ENCODE data around the gene BAHCC1.

The BAHCC1 gene

DNA sequence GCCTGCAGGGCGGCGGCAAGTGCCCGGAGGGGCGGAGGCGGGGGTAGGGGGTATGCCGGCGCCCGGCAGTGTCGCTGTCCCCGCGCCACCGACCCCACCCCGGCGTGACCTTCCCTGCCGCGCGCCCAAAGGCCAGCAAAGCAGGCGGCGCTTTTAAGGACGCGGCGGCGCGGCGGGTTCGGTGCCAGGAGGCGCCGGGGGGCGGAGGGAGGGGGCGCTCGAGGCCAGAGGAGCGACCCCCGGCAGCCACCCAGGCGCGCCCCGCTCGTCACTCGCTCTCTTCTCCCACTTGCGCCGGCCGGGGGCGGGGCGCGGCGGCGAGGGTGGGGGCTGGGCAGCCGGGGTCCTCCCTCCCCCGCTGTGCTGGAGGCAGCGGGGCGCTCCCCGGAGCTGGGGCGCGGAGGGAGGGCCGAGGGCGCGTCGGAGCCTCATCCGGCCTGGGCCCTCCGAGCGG is 8.6 kb upstream of the BAHCC1 start:
- no peak for DNase-seq (ENCODE audit: low read depth)

DNA sequence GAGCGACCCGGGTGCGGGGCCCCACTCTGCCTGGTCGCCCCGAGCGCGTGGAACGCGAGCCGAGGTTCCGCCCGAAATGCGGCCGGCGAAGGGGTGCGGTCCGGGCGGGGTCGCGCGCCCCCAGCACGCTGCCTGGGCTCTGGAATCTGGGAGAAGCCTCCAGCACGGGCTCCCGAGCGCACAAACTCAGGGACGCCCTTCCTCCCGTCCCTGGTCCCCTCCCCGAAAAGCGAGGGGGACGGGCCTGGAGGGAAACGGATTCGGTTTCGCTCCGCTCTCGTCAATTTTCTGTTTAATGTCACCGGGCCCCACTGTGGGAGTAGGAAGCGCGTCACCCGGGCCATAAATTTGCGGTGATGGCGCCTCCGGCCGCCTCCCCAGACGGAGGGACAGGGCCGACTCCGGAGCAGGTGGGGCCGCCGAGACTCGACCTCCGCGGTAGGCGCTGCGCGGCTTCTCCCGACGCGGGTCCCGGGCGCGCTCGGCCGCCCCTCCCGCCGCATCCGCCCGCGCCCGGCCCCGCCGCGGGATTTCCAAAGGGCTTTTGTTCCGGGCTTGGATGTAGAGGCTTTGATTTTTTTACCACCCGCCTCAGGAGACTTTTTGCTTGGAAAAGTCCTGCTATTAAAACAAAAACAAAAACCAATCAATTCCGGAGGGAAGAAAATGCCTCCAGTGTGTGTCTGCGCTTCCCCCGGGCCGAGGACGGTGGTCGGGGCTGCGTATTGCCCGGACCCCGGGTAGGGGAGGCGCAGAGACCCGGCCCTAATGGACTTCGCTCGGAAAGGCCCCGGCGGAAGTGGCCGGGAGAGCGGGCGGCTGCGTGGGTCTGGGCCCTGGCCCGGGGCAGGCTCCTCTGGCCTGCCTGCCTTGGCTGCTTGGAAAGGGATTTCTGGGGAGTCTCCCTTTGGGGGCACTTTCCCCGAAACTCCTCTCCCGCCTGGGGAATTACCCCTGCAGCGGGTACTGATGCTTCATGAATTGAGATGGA is 7.9 kb upstream of the BAHCC1 start:
- no peak for DNase-seq (ENCODE audit: low read depth)

DNA sequence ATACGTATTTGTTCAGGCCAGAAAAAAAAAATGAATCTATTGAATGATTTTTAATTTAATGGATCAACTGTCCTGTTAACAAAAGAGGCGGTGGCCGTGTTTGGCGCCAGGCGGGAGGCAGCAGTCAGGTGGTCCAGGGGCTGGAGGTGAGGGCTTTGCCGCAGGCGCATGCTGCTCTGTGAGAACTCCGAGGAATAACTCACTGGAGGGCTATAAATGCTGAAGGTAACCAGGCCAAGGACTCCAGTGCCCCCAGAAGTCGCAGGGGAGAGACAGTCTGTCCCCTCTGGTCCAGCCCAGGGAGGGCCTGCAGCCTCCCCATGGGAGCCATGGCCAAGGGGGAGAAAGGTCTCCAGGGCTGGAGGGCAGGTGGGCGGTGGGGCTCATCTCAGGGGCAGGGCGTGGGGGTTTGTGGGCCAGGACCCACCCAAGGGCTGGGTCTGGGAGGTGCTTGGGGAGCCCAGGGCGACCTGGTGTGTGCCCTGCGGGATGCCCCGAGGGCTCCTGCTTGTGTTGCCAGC is 7.1 kb upstream of the BAHCC1 start:
- DNase-seq (ENCODE audit: low read depth), result no peak

DNA sequence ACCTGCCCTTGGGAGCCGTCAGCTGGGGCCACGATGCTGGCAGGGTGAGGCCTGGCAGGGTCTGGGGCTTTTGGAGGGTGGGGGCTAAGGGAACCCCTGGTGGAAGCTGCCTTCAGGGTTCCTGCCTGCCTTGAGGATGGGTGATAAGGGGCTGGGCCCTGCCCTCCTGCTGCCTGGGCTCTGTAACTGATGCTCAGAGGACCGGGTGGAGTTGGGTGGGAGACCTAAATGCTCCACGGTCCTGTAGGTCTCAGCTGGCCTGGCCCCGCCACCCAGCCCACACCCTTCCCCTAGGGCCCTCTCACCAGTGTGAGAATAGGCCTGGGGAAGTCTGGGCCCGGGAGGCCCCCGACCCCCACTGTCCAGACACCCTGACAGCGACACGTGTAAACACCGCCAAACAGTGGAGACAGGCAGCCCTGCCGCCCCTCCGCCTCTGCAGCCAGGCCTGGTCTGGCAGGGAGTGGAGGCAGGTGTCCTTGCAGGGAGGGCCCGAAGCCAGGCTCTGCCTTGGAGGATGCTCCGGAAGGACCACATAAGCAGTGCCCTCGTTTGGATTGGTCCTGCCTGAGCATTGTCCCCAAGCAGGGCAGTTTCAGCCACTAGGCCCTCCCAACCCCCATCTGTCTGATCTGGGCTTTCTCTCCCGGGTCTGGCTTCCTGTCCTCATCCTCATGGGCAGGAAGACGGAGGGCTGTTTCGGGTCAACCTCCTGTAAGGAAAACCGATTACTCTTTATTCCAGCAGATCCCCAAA is 6.5 kb upstream of the BAHCC1 start:
- no peak for DNase-seq (ENCODE audit: low read depth)

DNA sequence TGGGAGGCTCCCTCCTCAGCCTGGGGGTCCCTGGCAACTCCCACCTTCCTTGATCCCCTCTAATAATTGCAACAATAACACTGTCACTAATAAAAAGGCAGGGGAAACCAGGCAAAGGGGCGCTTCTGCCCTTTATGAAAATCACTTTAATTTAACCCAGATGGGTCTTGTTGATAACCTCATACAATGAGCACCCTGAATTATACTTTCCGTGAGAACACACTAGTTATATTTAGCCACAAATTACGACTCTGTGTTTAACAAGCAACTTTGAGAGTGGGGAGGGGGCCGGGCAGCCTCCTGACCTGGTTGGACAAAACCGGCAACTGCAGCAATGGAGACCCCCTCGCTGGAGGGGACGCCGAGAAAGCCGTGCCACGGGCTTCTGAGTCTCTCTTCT is 5.7 kb upstream of the BAHCC1 start:
- no peak for DNase-seq (ENCODE audit: low read depth)

DNA sequence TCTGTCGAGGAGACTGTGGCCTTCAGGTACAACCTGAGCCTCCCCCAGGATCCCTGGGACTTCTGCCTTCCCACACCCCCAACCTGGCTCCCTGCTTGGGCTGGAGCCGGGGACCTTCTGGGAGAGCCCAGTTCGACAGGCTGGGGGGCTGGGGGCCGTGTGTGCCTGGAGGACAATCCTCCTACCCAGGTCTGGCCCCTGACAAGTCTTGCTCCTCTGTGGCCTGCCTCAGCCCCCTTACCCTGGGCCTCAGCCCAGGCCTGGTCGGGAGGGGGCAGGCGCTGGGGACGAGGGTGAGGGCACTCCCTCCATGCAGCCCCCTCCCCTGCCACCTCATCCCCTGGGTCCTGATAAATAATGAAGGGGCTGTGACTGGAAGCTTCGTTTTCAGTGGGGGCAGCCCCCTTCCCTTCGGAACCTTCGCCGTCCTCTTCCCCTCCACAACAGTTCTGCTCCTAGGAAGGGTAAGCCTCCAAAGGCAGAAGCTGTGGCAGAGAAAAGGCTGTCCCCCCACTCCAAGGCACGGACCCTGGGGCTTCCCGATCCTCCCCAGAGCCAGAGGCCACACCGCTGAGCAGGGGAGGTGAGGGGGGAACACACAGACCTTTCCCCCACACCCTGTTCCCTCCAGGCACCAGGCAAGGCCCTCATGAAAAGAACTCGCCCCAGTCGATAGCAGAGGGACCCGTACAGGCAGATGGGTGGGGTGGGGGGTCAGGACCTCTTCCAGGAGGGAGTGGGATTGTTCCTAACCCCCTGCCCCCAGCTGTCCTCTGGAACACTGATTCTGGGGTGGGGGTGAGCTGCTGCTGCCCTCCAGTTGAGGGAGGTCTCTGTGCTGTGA is 5.0 kb upstream of the BAHCC1 start:
- no peak for DNase-seq (ENCODE audit: low read depth)

DNA sequence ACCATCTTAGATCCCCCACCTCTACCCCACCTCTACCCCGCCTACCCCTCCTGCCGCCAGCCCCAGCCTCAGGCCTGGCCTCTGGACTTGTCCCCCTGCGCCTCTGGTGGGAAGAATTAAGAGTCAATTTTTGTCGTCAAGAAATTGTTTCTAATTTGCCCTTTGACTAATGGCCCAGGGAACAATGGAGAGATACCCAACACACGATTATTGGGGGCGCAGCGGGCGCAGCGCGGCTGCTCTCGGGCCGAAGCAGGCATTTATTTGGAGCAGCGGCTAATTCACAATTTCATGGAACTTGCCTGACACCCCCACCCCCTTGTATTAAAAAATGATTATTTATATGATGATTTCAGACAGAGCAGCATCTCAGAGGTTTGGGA is 4.4 kb upstream of the BAHCC1 start:
- DNase-seq (ENCODE audit: low read depth), result no peak

DNA sequence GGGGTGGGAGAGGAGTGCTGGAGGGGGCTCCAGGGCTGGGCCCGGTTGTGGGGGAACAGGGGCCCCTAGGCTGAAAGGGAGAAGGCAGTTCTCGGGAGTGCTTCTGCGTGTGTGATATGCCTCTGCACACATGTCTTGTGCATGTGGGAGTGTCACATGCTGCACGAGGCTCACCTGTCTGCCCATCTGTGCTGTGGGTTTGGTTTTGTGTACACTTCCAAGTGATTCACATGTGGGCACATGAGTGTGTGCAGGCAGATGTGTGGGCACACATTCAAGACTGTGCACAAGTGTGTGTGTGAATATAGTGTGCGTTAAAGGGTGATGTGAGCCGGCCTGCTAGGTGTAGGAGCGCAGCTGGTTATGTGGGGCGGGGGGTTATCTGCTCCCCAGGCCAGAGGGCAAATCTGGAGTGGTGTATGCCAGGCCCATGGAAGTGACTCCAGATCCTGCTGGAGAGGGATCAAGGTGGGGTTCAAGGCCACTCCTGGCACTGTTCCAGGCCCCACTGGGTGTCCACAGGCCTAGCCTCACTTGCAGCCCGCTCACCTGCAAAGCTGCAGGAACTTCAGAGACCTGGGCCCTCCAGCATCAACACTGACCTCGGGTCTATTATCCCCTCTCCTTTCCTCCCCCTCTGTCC is 3.8 kb upstream of the BAHCC1 start:
- DNase-seq (ENCODE audit: low read depth), result no peak

DNA sequence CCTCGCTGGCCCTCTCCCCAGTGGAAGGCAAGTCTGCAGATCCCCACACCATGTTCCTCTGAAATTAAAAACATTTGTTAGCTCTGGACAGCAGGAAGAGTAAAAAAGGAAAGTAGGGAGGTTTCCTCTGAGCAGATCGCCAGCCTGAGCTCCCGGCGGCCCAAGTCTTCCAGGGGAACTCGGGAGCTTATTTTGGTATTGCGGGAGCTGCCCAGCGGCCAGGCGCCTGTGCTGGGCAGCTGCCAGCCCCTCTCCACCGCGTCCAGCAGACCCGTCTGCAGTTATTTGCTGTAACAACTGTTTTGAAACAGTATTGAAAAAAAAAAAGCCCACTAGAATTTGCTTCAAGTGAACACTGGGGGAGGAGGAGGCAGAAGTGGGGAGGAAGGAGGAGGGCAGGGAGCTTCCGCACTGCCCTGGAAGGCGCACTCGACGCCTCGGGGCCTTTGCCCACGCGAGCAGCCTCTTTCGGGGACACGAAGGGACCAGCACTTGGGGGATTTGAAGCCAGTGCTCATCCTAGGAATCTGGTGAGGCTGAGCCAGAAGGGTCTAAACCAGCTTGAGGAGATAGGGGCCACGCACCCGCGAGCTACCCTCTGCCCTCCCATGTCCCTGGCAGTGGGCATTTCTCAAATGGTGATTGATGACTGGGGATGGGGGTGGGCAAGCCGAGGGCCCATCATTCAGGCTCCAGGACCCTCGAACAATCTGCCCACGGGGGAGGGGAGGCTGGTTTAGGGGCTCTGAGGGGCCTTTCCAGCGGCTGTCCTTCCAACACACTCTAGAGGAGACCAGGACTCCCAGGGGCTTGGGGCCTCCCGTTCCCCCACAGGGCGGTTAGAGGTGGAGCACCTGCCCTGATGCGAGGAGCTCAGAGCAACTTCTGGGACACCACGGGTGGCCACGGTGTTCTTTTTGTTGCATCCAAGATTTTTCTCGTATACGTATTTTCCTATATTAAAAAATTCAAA is 3.0 kb upstream of the BAHCC1 start:
- no peak for DNase-seq (ENCODE audit: low read depth)

DNA sequence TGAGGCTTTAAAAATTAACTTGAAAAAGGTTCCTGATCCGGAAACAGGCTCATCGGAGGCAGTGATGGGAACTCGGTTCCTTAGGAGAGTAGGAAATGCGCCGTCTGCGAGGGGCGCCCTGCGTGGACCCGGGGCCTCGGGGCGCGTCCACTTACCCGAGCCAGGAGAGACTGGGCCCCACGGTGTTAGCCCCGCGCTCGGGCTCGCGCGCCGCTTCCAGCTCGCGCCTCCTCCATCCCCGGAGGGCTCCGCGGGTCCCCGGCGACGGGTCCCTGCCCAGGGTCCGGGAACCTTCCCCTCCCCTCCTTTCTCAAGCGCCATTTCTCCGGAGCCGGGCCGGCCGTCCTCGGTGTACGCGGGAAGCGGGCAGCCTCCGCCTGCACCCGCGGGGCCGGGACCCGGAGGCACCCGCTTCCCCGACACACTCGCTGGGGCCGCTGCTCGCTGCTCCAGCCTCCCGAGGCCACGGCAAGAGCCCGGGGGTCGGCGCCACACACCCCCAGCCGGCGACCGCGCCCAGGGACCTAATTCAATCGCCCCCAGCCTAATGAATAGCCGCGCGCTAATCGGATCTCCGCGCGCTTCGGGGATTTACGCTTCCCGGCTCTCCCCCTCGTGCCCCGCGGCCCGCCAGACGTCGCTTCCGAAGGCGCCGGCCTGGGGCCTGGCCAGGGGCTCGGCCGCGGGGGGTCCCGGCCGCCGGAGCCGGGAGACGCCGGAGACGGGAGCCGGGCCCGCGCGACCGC is 2.2 kb upstream of the BAHCC1 start:
- DNase-seq (ENCODE audit: low read depth), result no peak

DNA sequence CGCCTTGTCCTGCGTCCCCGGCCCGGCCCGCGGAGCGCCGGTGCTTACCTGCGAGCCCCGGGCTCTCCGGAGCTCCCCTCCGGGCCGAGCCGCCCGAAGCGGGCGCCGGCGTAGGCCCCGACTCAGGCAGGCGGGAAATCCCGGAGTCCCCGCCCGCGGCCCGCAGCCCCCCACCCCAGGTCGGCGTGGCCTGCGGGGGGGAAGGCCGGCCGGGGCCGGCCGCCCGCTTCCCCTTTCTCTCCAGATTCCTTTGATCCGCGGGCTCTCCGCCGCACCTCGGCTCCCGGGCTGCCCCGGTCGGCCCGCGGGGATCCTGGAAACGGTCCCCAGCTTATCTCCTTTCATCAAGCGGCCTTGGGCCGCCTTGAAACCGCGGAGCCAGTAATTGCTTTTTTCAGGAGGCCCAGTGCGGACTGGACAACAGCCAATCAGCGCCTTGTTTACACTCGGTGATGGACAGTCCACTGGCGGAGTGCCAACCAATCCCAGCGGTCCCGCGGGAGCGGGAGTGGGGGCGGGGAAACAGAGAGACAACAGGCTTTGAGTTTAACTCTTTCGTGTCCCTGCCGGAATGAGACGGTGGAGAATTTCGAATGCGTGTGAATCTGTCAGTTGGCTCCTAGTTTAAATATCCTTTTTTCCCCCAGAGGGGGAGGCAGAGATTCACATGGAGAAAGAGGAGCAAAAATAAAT is 1.4 kb upstream of the BAHCC1 start:
- no peak for DNase-seq (ENCODE audit: low read depth)

DNA sequence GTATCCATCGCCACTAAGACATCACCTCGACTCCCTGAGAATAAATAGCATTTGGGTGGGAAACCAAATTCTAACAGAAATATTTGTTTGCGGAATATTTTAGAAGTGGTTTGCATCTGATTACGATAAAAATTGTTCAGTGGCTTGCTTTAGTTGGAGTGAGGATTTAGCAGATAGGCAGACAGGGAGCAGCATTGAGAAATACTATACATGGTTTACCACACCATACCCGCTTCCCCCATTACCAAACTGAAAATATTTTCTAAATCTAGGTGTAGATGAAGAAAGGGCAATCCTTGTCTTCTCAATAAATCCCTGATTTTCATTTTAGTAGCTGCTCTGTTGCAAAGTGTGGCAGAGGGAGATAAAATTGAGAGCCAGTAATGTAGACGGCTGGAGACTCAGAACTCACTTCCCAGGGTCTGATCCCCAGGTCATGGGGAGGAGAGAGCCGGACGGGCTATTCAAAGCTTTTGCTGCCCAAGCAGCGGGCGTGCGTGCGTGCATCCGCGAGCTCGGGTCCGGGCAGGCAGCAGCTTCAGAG is 808 bp upstream of the BAHCC1 start:
- no peak for DNase-seq (ENCODE audit: low read depth)

DNA sequence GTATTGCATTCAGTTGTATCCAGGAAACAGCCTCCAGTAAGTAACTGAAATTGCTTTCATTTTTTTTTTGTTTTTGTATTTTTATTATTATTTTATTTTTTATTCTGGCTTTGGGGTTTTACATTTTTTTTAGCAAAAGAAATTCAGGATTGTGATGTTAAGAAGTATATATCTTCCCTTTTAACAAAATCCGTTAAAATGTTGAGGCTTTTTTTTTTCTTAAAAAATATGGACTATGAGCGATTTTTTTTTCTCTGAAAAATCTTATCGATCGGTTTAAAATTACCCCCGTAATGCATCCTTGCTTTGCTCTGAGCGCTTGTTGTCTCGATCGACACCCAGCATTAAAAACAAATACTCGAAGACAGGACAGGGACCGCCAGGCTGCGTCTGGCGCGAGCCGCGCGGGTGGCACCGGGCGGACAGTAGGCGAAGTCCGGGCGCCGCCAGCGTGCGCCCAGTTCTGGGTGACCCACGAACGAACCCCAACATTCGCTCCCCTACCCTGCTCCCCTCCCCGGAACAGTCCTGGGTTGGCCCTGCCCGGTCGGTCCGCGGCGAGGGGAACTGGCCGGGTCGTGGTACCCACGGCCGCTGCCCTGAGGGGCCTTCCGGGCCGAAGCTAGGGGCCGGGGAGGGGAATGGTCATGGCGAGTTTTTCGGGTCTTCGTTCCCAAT is 482 bp downstream of the BAHCC1 start:
- DNase-seq (ENCODE audit: low read depth), result no peak

DNA sequence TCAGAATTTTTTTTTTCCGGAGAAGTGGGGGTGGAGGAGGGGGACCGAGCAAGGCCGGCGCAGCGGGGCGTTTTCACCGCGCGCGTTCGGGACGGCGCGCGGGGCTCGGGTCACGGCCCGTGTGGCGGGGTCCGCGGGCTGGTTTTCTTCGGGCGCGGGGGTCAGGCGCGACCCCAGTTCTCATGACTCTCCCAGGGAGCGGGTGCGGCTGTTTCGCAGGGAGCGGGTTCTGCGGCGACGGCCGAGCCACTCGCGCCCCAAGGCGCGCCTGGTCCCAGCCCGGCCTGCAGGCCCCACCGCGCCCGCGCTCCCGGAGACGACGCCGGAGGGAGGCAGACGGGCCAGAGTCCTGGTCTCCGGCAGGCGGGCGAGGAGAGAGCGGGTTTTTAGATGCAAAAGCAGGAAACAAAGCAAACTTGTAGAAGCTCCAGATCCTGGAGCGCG is 1.0 kb downstream of the BAHCC1 start:
- DNase-seq (ENCODE audit: low read depth), result no peak

DNA sequence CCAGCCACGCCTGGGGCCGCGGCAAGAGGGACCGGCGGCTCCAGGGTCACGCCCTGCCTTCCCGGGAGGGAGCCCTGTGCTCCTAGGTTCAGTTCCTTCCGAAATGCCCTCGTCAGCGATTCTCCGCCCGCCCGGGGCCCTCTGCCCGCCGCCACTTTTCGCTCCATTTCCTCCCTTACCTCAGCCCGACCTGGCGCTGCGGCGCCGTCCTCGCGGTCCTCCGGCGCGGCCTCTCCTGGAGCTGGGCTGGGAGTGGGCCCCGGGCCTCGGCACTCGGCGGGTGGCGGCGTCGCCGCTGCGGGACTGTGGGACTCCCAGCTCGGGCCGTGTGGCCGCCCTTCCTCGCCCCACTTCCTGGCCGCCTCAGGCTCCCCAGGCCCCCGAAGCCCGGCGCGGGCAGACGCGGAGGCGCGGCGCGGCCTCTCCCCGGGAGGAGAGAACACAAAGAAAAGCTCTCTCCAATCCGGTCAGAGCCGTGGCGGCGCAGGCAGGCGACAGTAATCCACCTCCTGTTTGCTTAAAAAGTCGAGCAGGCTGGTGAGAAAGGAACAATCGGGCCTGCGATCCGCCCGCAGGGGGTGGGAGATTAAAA is 1.6 kb downstream of the BAHCC1 start:
- DNase-seq (ENCODE audit: low read depth), result no peak

DNA sequence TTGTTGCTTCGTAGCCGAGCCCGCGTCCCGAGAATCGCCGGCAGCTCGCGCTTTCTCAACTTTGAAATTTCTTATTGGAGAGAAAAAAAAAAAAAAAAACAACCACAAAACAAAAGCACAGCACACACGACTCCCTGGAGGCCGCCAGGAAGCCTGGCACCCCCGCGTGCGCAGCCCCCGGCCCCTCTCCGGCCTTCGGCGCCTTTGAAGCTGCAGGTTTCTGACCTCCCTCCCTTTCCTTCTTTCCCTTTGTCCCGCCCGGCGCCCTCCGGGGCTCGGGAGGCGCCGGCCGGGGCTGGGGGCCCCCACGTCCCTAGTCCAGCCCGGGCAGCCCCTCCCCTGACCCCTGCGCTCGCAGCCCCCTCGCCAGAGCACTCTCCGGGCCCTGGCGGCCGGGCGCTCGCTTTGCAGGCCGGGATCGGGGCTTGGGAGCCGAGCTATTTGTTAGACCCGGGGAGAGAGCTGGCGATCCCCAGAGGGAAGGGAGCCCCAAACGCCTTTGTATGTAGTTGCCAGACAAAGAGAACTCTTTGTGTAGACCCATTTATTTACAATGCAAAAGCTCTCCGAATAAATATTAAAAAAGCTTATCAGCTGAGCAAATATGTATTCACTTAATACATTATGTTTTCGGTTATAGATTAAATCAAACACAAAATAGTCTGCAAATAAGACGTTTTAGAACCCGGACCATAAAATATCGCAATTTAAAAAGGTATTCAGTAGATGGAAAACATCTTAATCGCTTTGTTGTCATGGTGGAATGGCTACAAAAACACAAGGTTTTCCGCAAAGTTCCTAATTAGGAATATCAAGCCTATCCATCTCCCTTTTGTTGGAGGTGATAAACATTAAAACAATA is 2.3 kb downstream of the BAHCC1 start:
- no peak for DNase-seq (ENCODE audit: low read depth)

Data from stimulated activated CD8-positive, alpha-beta memory T cell treated with anti-CD3 and anti-CD28 coated beads, Interleukin-12 subunit alpha, Interleukin-12 subunit beta, amount 100 ng/mL, for 1 hour (primary cell).